HepG2 (cell line): ENCODE measurements around the gene TLX3. TPM values are rescaled to one million over a fixed set of nuclear protein-coding genes. Genes with fewer than 3 reads are reported as not detected.

Experiments used
- ADNP ChIP-seq: sonication (generic); formaldehyde crosslinking; IDR thresholded peaks from 2 replicates; pipeline ENCODE4 v1.4.0; 2020; ENCODE audit warnings: missing genetic modification reagents
- KLF16 ChIP-seq, 2 experiments: sonication (generic) in 1 of 2; formaldehyde crosslinking in 1 of 2; IDR thresholded peaks; 2 replicates each; pipeline versions ENCODE4 v1.6.1 to v1.8.0; 2016 to 2023; ENCODE audit warnings: missing genetic modification reagents in 2 of 2, missing compliant biosample characterization in 1 of 2
- MEIS1 ChIP-seq: sonication (generic); formaldehyde crosslinking; IDR thresholded peaks from 2 replicates; pipeline ENCODE4 v1.9.0; 2021; ENCODE audit warnings: mild to moderate bottlenecking, missing genetic modification reagents, moderate library complexity, borderline replicate concordance
- PTBP1 ChIP-seq: fragments of 200-400 bp; formaldehyde crosslinking; IDR thresholded peaks from 2 replicates; pipeline ENCODE4 v1.6.1; 2018; ENCODE audit warnings: low read length, low read depth; ENCODE audit not compliant: poor library complexity, severe bottlenecking
- RFXAP ChIP-seq: sonication (generic); formaldehyde crosslinking; IDR thresholded peaks from 2 replicates; pipeline ENCODE4 v1.4.0; 2020; ENCODE audit warnings: missing genetic modification reagents, borderline replicate concordance
- SMC3 ChIP-seq: IDR thresholded peaks from 2 replicates; pipeline ENCODE4 v1.6.1; 2011; ENCODE audit warnings: low read length, improper control_type of control experiment
- TP53 ChIP-seq: sonication (generic); formaldehyde crosslinking; conservative IDR thresholded peaks from 2 replicates; pipeline ENCODE4 v1.4.0; 2020; ENCODE audit warnings: missing genetic modification reagents
- ZMYM3 ChIP-seq: sonication (generic); formaldehyde crosslinking; IDR thresholded peaks from 2 replicates; pipeline ENCODE4 v1.5.1; 2020; ENCODE audit warnings: mild to moderate bottlenecking, missing genetic modification reagents
- polyA plus RNA-seq, 8 experiments: library from polyadenylated mRNA; depleted of rRNA in 3 of 8; stranded (reverse) in 7 of 8; unstranded in 1 of 8; fragments of >200 nt; fragmentation: Illumina TruSeq in 4 of 8; extraction: Trizol in 4 of 8; gene quantifications; 2 replicates each; pipeline versions ENCODE4 v1.2.1 to v1.2.3, GENCODE V29; 2011 to 2016; ENCODE audit warnings: low read depth in 4 of 8, missing spikeins in 1 of 8, mixed read lengths in 1 of 8; ENCODE audit not compliant: insufficient read depth in 1 of 8
- total RNA-seq, 5 experiments: library from RNA; depleted of rRNA; stranded (reverse); fragments of >200 nt; fragmentation: Illumina TruSeq; extraction: Trizol; gene quantifications; 2 replicates each; pipeline ENCODE4 v1.2.3, GENCODE V29; 2016; ENCODE audit warnings: low read depth in 1 of 5
- TF ChIP-seq, protein P1 (sequence below), 2 experiments: sonication (generic) in 1 of 2; formaldehyde crosslinking in 1 of 2; IDR thresholded peaks; 2 replicates each; pipeline versions ENCODE4 v1.6.1 to v1.9.0; 2014 to 2022; ENCODE audit warnings: antibody characterized with exemption in 1 of 2, borderline replicate concordance in 1 of 2, inconsistent platforms in 1 of 2, low read depth in 1 of 2, missing genetic modification reagents in 1 of 2
- TF ChIP-seq, protein P2 (sequence below): sonication (generic); formaldehyde crosslinking; IDR thresholded peaks from 2 replicates; pipeline ENCODE4 v1.4.0; 2020; ENCODE audit warnings: mild to moderate bottlenecking, missing genetic modification reagents, borderline replicate concordance
- TF ChIP-seq, protein P3 (sequence below): IDR thresholded peaks from 2 replicates; pipeline ENCODE4 v1.6.1; 2018; ENCODE audit warnings: missing genetic modification reagents, mild to moderate bottlenecking, missing compliant biosample characterization
- TF ChIP-seq, protein P4 (sequence below): sonication (generic); formaldehyde crosslinking; IDR thresholded peaks from 2 replicates; pipeline ENCODE4 v1.5.0; 2020; ENCODE audit warnings: mild to moderate bottlenecking, missing genetic modification reagents

The TLX3 gene
- total and polyA plus RNA-seq, 2 of the 13 experiments (the other 11 are each of a cell fraction or from before 2014, with no cell fraction given): not detected

DNA sequence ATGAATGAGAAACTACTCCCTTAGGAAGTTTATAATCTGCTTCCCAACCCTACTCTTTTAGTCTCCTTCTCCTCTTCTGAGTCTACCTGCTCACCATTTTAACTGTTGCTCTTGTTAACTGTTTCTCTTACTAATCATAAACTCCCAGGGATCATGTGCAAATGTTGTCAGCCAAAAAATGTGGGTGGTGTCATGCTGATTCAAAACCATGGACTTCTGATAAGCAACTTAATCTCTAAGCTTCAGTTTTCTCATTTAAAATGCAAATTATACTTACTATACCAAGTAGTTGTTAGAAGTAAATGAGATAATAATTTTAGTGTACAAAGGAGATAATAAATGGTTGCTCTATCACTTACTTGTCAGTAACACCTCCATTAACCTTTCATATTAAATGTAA lies 45.9 kb upstream of the TLX3 start (continued):
- TF ChIP-seq, protein P1, sequence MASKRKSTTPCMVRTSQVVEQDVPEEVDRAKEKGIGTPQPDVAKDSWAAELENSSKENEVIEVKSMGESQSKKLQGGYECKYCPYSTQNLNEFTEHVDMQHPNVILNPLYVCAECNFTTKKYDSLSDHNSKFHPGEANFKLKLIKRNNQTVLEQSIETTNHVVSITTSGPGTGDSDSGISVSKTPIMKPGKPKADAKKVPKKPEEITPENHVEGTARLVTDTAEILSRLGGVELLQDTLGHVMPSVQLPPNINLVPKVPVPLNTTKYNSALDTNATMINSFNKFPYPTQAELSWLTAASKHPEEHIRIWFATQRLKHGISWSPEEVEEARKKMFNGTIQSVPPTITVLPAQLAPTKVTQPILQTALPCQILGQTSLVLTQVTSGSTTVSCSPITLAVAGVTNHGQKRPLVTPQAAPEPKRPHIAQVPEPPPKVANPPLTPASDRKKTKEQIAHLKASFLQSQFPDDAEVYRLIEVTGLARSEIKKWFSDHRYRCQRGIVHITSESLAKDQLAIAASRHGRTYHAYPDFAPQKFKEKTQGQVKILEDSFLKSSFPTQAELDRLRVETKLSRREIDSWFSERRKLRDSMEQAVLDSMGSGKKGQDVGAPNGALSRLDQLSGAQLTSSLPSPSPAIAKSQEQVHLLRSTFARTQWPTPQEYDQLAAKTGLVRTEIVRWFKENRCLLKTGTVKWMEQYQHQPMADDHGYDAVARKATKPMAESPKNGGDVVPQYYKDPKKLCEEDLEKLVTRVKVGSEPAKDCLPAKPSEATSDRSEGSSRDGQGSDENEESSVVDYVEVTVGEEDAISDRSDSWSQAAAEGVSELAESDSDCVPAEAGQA (IDR thresholded peaks at IDR 0.05; ENCODE audit: low read depth): no peak
- TF ChIP-seq, protein P1 (CRISPR knock-in tag; IDR thresholded peaks at IDR 0.05; ENCODE audit: borderline replicate concordance): no peak
- TF ChIP-seq SMC3 (no peak), ZMYM3 (no peak), MEIS1 (CRISPR knock-in tag) (no peak), PTBP1 (no peak), KLF16 (CRISPR knock-in tag; IDR thresholded peaks at IDR 0.05) (no peak), TP53 (no peak), RFXAP (no peak), ADNP (CRISPR knock-in tag) (no peak)
- TF ChIP-seq, protein P2, sequence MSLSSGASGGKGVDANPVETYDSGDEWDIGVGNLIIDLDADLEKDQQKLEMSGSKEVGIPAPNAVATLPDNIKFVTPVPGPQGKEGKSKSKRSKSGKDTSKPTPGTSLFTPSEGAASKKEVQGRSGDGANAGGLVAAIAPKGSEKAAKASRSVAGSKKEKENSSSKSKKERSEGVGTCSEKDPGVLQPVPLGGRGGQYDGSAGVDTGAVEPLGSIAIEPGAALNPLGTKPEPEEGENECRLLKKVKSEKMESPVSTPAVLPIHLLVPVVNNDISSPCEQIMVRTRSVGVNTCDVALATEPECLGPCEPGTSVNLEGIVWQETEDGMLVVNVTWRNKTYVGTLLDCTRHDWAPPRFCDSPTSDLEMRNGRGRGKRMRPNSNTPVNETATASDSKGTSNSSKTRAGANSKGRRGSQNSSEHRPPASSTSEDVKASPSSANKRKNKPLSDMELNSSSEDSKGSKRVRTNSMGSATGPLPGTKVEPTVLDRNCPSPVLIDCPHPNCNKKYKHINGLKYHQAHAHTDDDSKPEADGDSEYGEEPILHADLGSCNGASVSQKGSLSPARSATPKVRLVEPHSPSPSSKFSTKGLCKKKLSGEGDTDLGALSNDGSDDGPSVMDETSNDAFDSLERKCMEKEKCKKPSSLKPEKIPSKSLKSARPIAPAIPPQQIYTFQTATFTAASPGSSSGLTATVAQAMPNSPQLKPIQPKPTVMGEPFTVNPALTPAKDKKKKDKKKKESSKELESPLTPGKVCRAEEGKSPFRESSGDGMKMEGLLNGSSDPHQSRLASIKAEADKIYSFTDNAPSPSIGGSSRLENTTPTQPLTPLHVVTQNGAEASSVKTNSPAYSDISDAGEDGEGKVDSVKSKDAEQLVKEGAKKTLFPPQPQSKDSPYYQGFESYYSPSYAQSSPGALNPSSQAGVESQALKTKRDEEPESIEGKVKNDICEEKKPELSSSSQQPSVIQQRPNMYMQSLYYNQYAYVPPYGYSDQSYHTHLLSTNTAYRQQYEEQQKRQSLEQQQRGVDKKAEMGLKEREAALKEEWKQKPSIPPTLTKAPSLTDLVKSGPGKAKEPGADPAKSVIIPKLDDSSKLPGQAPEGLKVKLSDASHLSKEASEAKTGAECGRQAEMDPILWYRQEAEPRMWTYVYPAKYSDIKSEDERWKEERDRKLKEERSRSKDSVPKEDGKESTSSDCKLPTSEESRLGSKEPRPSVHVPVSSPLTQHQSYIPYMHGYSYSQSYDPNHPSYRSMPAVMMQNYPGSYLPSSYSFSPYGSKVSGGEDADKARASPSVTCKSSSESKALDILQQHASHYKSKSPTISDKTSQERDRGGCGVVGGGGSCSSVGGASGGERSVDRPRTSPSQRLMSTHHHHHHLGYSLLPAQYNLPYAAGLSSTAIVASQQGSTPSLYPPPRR (CRISPR knock-in tag): no peak
- TF ChIP-seq, protein P3, sequence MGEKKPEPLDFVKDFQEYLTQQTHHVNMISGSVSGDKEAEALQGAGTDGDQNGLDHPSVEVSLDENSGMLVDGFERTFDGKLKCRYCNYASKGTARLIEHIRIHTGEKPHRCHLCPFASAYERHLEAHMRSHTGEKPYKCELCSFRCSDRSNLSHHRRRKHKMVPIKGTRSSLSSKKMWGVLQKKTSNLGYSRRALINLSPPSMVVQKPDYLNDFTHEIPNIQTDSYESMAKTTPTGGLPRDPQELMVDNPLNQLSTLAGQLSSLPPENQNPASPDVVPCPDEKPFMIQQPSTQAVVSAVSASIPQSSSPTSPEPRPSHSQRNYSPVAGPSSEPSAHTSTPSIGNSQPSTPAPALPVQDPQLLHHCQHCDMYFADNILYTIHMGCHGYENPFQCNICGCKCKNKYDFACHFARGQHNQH (CRISPR knock-in tag): no peak
- TF ChIP-seq, protein P4, sequence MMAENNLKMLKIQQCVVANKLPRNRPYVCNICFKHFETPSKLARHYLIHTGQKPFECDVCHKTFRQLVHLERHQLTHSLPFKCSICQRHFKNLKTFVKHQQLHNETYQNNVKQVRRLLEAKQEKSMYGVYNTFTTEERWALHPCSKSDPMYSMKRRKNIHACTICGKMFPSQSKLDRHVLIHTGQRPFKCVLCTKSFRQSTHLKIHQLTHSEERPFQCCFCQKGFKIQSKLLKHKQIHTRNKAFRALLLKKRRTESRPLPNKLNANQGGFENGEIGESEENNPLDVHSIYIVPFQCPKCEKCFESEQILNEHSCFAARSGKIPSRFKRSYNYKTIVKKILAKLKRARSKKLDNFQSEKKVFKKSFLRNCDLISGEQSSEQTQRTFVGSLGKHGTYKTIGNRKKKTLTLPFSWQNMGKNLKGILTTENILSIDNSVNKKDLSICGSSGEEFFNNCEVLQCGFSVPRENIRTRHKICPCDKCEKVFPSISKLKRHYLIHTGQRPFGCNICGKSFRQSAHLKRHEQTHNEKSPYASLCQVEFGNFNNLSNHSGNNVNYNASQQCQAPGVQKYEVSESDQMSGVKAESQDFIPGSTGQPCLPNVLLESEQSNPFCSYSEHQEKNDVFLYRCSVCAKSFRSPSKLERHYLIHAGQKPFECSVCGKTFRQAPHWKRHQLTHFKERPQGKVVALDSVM: no peak
